ENCODE data around the gene OR5M10. TPM values are rescaled to one million over a fixed set of nuclear protein-coding genes. Genes with fewer than 3 reads are reported as not detected.
"Not testable (repeated sequence)": the region's sequence is repeated elsewhere in the genome, so short reads cannot be mapped to it uniquely, and the experiment has no call there.

Gene OR5M10
- total RNA-seq (2014; rRNA removed; shearing (Covaris generic)) = not detected in 2 replicates

- no peak for DNase-seq (ENCODE audit: low read depth)
Observed at GRCh38 chr11:56577621-56578020, at the start of gene OR5M10. Gene OR5M10, minus strand, starts transcription at chr11:56577721. Its CDS starts 0 bp downstream, at chr11:56577721.

- DNase-seq (ENCODE audit: low read depth) = peak; percentile 4
Observed at GRCh38 chr11:56625946-56626345, 48.4 kb upstream of the OR5M10 start.

GRCh38 chr11:56624661-56625110 is 47.2 kb upstream of the OR5M10 start:
- peak; percentile 68 for DNase-seq (ENCODE audit: low read depth)

GRCh38 chr11:56611174-56611573 is 33.7 kb upstream of the OR5M10 start:
- DNase-seq (ENCODE audit: low read depth) = no peak

- not testable (repeated sequence) for DNase-seq (ENCODE audit: low read depth)
Observed at GRCh38 chr11:56592088-56592717, 14.7 kb upstream of the OR5M10 start.

GRCh38 chr11:56558574-56558973 is 18.9 kb downstream of the OR5M10 start:
- no peak for DNase-seq (ENCODE audit: low read depth)

- DNase-seq (ENCODE audit: low read depth) = not testable (repeated sequence)
Observed at GRCh38 chr11:56554691-56555090, 22.8 kb downstream of the OR5M10 start.

- no peak for DNase-seq (ENCODE audit: low read depth)
Observed at GRCh38 chr11:56545531-56545930, 32.0 kb downstream of the OR5M10 start.

GRCh38 chr11:56543739-56544138 is 33.8 kb downstream of the OR5M10 start:
- no peak for DNase-seq (ENCODE audit: low read depth)

- DNase-seq (ENCODE audit: low read depth) = no peak
Observed at GRCh38 chr11:56543157-56543556, 34.4 kb downstream of the OR5M10 start, which contains the start of gene OR5M11. Gene OR5M11, minus strand, starts transcription at chr11:56543257. Its CDS starts 0 bp downstream, at chr11:56543257.

- DNase-seq (ENCODE audit: low read depth) = no peak
Observed at GRCh38 chr11:56533054-56533740, 44.3 kb downstream of the OR5M10 start.

- no peak for DNase-seq (ENCODE audit: low read depth)
Observed at GRCh38 chr11:56531856-56532255, 45.7 kb downstream of the OR5M10 start.

Other genes starting within 250 kb of the OR5M10 start
- gene OR8K1, start 231.7 kb downstream of the OR5M10 start, total RNA-seq (2014; rRNA removed; shearing (Covaris generic)) = not detected in 2 replicates
- not detected in 2 replicates for gene OR8J1, start 223.4 kb downstream of the OR5M10 start, total RNA-seq (2014; rRNA removed; shearing (Covaris generic))
- not detected in 2 replicates for gene OR8U1, start 202.1 kb downstream of the OR5M10 start, total RNA-seq (2014; rRNA removed; shearing (Covaris generic))
- not detected in 2 replicates for gene OR5AL1, start 165.0 kb downstream of the OR5M10 start, total RNA-seq (2014; rRNA removed; shearing (Covaris generic))
- gene OR5M3, start 104.4 kb downstream of the OR5M10 start, total RNA-seq (2014; rRNA removed; shearing (Covaris generic)) = not detected in 2 replicates
- gene OR5M8, start 86.4 kb downstream of the OR5M10 start, total RNA-seq (2014; rRNA removed; shearing (Covaris generic)) = not detected in 2 replicates
- gene OR5M11, start 34.5 kb downstream of the OR5M10 start, total RNA-seq (2014; rRNA removed; shearing (Covaris generic)) = not detected in 2 replicates
- not detected in 2 replicates for gene OR5M1, start 37.2 kb upstream of the OR5M10 start, total RNA-seq (2014; rRNA removed; shearing (Covaris generic))
- not detected in 2 replicates for gene OR5AP2, start 64.7 kb upstream of the OR5M10 start, total RNA-seq (2014; rRNA removed; shearing (Covaris generic))
- not detected in 2 replicates for gene OR5AR1, start 86.0 kb upstream of the OR5M10 start, total RNA-seq (2014; rRNA removed; shearing (Covaris generic))
- gene OR9G1, start 121.4 kb upstream of the OR5M10 start, total RNA-seq (2014; rRNA removed; shearing (Covaris generic)) = not detected in 2 replicates
- not detected in 2 replicates for gene OR9G4, start 171.0 kb upstream of the OR5M10 start, total RNA-seq (2014; rRNA removed; shearing (Covaris generic))